ENCODE data around the gene SETD1A.
"Not testable (repeated sequence)": the region's sequence is repeated elsewhere in the genome, so short reads cannot be mapped to it uniquely, and the experiment has no call there.

SETD1A gene

GRCh38 chr16:31013292-31013691 lies 55.7 kb downstream of the SETD1A start:
- DNase-seq (ENCODE audit: low read depth in 1 of 2, low spot score in 1 of 2), result not testable (repeated sequence)

GRCh38 chr16:31016018-31016417 lies 58.5 kb downstream of the SETD1A start:
- DNase-seq (ENCODE audit: low read depth in 1 of 2, low spot score in 1 of 2), result no peak

GRCh38 chr16:31017756-31018155 lies 60.2 kb downstream of the SETD1A start:
- not testable (repeated sequence) for DNase-seq (ENCODE audit: low read depth in 1 of 2, low spot score in 1 of 2)

GRCh38 chr16:31020536-31020935 lies 63.0 kb downstream of the SETD1A start:
- no peak for DNase-seq (ENCODE audit: low read depth in 1 of 2, low spot score in 1 of 2)

GRCh38 chr16:31022544-31023251 lies 65.1 kb downstream of the SETD1A start:
- DNase-seq (ENCODE audit: low read depth in 1 of 2, low spot score in 1 of 2), result no peak

- DNase-seq (ENCODE audit: low read depth in 1 of 2, low spot score in 1 of 2), result no peak
Observed at GRCh38 chr16:31023252-31023602, 65.7 kb downstream of the SETD1A start.

- no peak for DNase-seq (ENCODE audit: low read depth in 1 of 2, low spot score in 1 of 2)
Observed at GRCh38 chr16:31023627-31024226, 66.2 kb downstream of the SETD1A start.

- no peak for DNase-seq (ENCODE audit: low read depth in 1 of 2, low spot score in 1 of 2)
Observed at GRCh38 chr16:31025339-31025738, 67.8 kb downstream of the SETD1A start.

GRCh38 chr16:31029272-31029671 lies 71.7 kb downstream of the SETD1A start:
- DNase-seq (ENCODE audit: low read depth in 1 of 2, low spot score in 1 of 2), result no peak

- no peak for DNase-seq (ENCODE audit: low read depth in 1 of 2, low spot score in 1 of 2)
Observed at GRCh38 chr16:31031276-31031675, 73.7 kb downstream of the SETD1A start.

GRCh38 chr16:31032736-31033708 lies 75.5 kb downstream of the SETD1A start, which contains the start of gene STX4:
Gene STX4 (plus strand): TSS chr16:31033558. CDS start chr16:31033806, 248 bp downstream.
- DNase-seq (ENCODE audit: low read depth in 1 of 2, low spot score in 1 of 2), result peak; percentile 91 to 92

- peak; percentile 71 to 74 for DNase-seq (ENCODE audit: low read depth in 1 of 2, low spot score in 1 of 2)
Observed at GRCh38 chr16:31033709-31034492, 76.3 kb downstream of the SETD1A start.

All from stimulated activated CD4-positive, alpha-beta T cell treated with anti-CD3 and anti-CD28 coated beads, Interleukin-15, amount 100 ng/mL, for 1 hour (primary cell).